GM04503 (cell line): ENCODE results near the gene KRTAP5-8.
"Not testable (repeated sequence)": the region's sequence is repeated elsewhere in the genome, so short reads cannot be mapped to it uniquely, and the experiment has no call there.

Experiments
- DNase-seq: peaks from one replicate; pipeline ENCODE4 v3.0.0-alpha.2; 2012; ENCODE audit warnings: low read depth

The KRTAP5-8 gene

GRCh38 chr11:71574418-71574817 lies 36.6 kb downstream of the KRTAP5-8 start:
- no peak for DNase-seq

- DNase-seq: no peak
Measured at GRCh38 chr11:71575723-71576424, 38.0 kb downstream of the KRTAP5-8 start.

GRCh38 chr11:71576688-71577465 lies 39.1 kb downstream of the KRTAP5-8 start:
- not testable (repeated sequence) for DNase-seq

GRCh38 chr11:71577469-71578004 lies 39.7 kb downstream of the KRTAP5-8 start:
- no peak for DNase-seq

GRCh38 chr11:71579513-71579912 lies 41.7 kb downstream of the KRTAP5-8 start:
- not testable (repeated sequence) for DNase-seq

GRCh38 chr11:71580057-71581003 lies 42.5 kb downstream of the KRTAP5-8 start:
- peak; percentile 25 for DNase-seq

GRCh38 chr11:71581826-71582225 lies 44.0 kb downstream of the KRTAP5-8 start:
- no peak for DNase-seq

- no peak for DNase-seq
Measured at GRCh38 chr11:71582309-71582895, 44.6 kb downstream of the KRTAP5-8 start, which contains the start of gene KRTAP5-11. KRTAP5-11 (minus strand) TSS chr11:71582875; CDS start chr11:71582837, 38 bp downstream.

- DNase-seq: not testable (repeated sequence)
Measured at GRCh38 chr11:71582969-71583368, 45.1 kb downstream of the KRTAP5-8 start.

- DNase-seq: not testable (repeated sequence)
Measured at GRCh38 chr11:71585673-71586072, 47.8 kb downstream of the KRTAP5-8 start.

GRCh38 chr11:71588314-71588713 lies 50.5 kb downstream of the KRTAP5-8 start:
- not testable (repeated sequence) for DNase-seq
